Activated B cell treated with CpG ODN at 0.5 μM for 24 hours (primary cell): ENCODE data around the gene CERS6. TPM values are rescaled to one million over a fixed set of nuclear protein-coding genes. Genes with fewer than 3 reads are reported as not detected.
A peak's percentile ranks its signal among the peaks of the same experiment; 100 is the strongest.
"Not testable (repeated sequence)": the region's sequence is repeated elsewhere in the genome, so short reads cannot be mapped to it uniquely, and the experiment has no call there.

Experiments used
- ATAC-seq: fragments of 200-7000 bp; cut with Tn5 transposase; one replicate; pipeline ENCODE4 v1.10.0; 2021; ENCODE audit warnings: low read depth, mild to moderate bottlenecking, moderate library complexity
- CTCF ChIA-PET: fragments of 350-600 bp; sonication (Branson Sonifier 250); formaldehyde crosslinking; loops from one replicate; lab custom pipeline; 2021; ENCODE audit warnings: antibody characterized with exemption; lab: Charles Lee
- POLR2A ChIA-PET: fragments of 350-600 bp; sonication (Branson Sonifier 250); formaldehyde crosslinking; loops from one replicate; lab custom pipeline; 2021; ENCODE audit warnings: antibody characterized with exemption; lab: Charles Lee
- DNase-seq: peaks from one replicate; pipeline ENCODE4 v3.0.0; 2022
- H3K27ac Mint-ChIP-seq: one replicate; pipeline ENCODE4 v1.8.0; 2020; ENCODE audit warnings: mixed read lengths
- H3K27me3 Mint-ChIP-seq: one replicate; pipeline ENCODE4 v1.8.0; 2021; ENCODE audit warnings: mixed read lengths
- H3K36me3 Mint-ChIP-seq: one replicate; pipeline ENCODE4 v1.8.0; 2021; ENCODE audit warnings: low read depth, mixed read lengths
- H3K4me1 Mint-ChIP-seq: one replicate; pipeline ENCODE4 v1.8.0; 2021; ENCODE audit warnings: mixed read lengths
- H3K4me3 Mint-ChIP-seq: one replicate; pipeline ENCODE4 v1.8.0; 2020; ENCODE audit warnings: mild to moderate bottlenecking, mixed read lengths
- H3K9me3 Mint-ChIP-seq: one replicate; pipeline ENCODE4 v1.8.0; 2020; ENCODE audit warnings: mixed read lengths
- intact Hi-C: fragments of 100-400 bp; cut with micrococcal nuclease; formaldehyde crosslinking; loops from one replicate; pipeline ENCODE4 v1.15.1; 2024
- total RNA-seq: library from RNA; stranded (reverse); gene quantifications from 2 replicates; pipeline ENCODE4 v1.2.3, GENCODE V29; 2022
- TF ChIP-seq, protein P1 (sequence below): fragments of 200-600 bp; IDR thresholded peaks from one replicate; pipeline ENCODE4 v1.8.0; 2022; ENCODE audit warnings: antibody characterized with exemption, mild to moderate bottlenecking

Gene CERS6
- total RNA-seq, 1 donor from 2014 or later = 5.3 TPM

DNA sequence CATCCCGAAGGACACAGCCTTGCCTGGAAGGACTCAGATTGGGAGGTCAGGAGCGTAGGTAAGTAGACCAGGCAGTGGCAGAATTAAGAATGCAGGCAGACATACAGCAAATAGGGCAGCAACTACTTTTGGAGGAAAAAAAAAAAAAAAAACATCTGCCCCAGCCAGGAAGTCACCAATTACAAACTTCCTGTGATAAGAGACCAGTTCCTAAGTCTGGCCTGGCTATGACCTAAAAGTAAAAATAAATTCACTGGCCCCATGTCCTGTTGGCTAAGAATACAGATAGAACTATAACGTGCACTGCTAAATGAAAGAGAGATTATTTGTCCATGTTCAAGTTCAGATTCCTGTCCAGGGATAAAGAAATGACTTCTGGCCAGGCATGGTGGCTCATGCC, 301.2 kb downstream of the CERS6 start:
- ChIA-PET POLR2A (no interaction called here), CTCF (interaction anchor here (4.8 kb wide), 1 partner anchor 410 kb away, joined by 43 read pairs; no protein-coding TSS in a partner anchor)
- Mint-ChIP-seq H3K27ac (no peak overlapping the region), H3K27me3 (no peaks in the 10 kb centered on the region), H3K4me3 (no peak overlapping the region), H3K4me1 (peaks cover 3% of the 10 kb centered on the region), H3K36me3 (peaks cover 3% of the 10 kb centered on the region), H3K9me3 (no peaks in the 10 kb centered on the region)
- ATAC-seq = no peak
- TF ChIP-seq, protein P1, sequence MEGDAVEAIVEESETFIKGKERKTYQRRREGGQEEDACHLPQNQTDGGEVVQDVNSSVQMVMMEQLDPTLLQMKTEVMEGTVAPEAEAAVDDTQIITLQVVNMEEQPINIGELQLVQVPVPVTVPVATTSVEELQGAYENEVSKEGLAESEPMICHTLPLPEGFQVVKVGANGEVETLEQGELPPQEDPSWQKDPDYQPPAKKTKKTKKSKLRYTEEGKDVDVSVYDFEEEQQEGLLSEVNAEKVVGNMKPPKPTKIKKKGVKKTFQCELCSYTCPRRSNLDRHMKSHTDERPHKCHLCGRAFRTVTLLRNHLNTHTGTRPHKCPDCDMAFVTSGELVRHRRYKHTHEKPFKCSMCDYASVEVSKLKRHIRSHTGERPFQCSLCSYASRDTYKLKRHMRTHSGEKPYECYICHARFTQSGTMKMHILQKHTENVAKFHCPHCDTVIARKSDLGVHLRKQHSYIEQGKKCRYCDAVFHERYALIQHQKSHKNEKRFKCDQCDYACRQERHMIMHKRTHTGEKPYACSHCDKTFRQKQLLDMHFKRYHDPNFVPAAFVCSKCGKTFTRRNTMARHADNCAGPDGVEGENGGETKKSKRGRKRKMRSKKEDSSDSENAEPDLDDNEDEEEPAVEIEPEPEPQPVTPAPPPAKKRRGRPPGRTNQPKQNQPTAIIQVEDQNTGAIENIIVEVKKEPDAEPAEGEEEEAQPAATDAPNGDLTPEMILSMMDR = no peak
- intact Hi-C loops = loop anchor here (5.0 kb wide), 1 partner anchor 315 kb away; no protein-coding TSS in a partner anchor
- DNase-seq = no peak

DNA sequence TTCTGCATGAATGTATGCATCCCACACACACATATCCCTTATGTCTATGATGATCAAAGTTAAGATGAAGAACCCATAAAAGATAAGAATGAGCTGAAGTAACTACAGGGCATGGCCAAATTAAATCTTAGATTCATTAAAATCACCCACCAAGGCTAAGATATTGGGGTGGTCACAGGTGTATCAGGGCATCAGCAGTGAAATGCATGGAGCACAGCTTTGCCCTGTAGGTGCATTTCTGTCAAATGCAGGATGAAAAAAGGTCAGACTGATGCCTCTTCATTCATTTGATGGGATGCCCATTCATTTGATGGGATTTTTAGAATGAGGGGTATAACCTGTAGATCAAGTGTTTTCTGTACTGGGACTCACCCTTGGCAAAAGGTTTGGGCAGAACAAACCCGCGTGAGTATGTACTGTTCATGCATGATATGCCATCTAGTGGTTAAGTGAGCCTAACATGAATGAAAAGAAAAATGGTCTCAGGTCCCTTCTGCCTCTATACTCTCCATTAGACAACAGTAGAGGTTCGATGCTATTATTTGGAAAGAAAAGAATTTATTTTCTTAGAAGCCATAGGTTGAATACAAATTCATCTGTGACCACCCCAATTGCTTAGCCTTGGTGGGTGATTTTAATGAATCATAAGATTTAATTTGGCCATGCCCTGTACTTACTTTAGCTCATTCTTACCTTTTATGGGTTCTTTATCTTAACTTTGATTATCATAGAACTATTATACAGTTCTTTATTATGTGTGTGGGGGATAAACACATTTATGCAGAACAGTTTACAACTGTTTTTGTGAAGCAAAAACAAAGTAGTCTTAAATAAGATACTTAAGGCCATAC, 303.1 kb downstream of the CERS6 start:
- intact Hi-C loops = loop anchor here (1.0 to 5.0 kb wide), 7 partner anchors 47 to 623 kb away; no protein-coding TSS in a partner anchor
- DNase-seq = no peak
- Mint-ChIP-seq H3K36me3 (no peaks in the 10 kb centered on the region), H3K4me1 (peaks cover 3% of the 10 kb centered on the region), H3K9me3 (no peaks in the 10 kb centered on the region), H3K4me3 (no peak overlapping the region), H3K27ac (no peak overlapping the region), H3K27me3 (no peaks in the 10 kb centered on the region)
- ChIA-PET POLR2A (interaction anchor here (0.6 kb wide), 1 partner anchor 407 kb away, joined by 6 read pairs; no protein-coding TSS in a partner anchor), CTCF (interaction anchor here (1.0 to 4.8 kb wide), 5 partner anchors 72 to 415 kb away, joined by 4 to 43 read pairs (median 5); no protein-coding TSS in a partner anchor)
- TF ChIP-seq, protein P1 = no peak
- peak; percentile 56 for ATAC-seq

DNA sequence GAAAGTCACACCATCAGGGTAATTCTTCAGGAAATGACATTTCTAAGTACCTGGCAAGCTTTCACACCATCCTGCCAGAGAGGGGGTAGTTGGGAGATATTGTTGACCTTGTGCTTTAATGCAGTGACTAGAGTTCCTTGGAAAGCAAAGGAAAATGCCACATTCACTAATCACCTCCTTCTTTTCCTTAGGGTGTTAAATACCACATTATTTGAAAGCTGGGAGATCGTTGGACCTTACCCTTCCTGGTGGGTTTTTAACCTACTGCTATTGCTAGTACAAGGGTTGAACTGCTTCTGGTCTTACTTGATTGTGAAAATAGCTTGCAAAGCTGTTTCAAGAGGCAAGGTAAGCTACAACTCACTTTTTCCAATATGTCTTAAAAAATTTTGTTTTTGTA, 309.3 kb downstream of the CERS6 start:
- DNase-seq = no peak
- Mint-ChIP-seq H3K9me3 (no peaks in the 10 kb centered on the region), H3K4me3 (no peak overlapping the region), H3K27me3 (no peaks in the 10 kb centered on the region), H3K4me1 (no peaks in the 10 kb centered on the region), H3K36me3 (peaks cover 32% of the 10 kb centered on the region), H3K27ac (no peak overlapping the region)
- ATAC-seq = no peak
- POLR2A ChIA-PET = no interaction called here
- intact Hi-C loops = no loop called here
- TF ChIP-seq, protein P1 = no peak
- CTCF ChIA-PET = no interaction called here

DNA sequence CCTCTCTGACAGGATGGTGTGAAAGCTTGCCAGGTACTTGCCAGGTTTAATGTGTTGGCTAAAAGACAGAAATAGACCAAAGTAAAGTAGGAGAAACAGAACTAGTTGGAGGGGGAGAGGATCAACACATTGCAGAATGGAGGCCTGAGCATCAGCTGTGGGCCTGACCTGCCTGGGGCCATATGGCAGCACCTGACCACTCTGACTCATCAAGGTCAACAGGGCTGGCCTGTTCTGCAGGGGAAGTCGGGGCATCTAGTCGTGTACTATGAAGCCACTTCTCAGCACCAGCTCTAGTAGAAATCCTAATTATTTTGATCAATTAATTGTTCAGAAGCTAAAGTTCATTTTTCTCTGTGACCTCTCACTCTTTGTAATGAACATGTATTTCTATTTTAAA, 310.5 kb downstream of the CERS6 start:
- peaks cover 35% of the 10 kb centered on the region for H3K36me3 Mint-ChIP-seq
- ChIA-PET CTCF (no interaction called here), POLR2A (no interaction called here)
- no peak for DNase-seq
- H3K27me3 Mint-ChIP-seq = no peaks in the 10 kb centered on the region
- H3K4me3 Mint-ChIP-seq = no peak overlapping the region
- no peaks in the 10 kb centered on the region for H3K4me1 Mint-ChIP-seq
- TF ChIP-seq, protein P1 = no peak
- no peak for ATAC-seq
- intact Hi-C loops = no loop called here
- no peak overlapping the region for H3K27ac Mint-ChIP-seq
- H3K9me3 Mint-ChIP-seq = no peaks in the 10 kb centered on the region

DNA sequence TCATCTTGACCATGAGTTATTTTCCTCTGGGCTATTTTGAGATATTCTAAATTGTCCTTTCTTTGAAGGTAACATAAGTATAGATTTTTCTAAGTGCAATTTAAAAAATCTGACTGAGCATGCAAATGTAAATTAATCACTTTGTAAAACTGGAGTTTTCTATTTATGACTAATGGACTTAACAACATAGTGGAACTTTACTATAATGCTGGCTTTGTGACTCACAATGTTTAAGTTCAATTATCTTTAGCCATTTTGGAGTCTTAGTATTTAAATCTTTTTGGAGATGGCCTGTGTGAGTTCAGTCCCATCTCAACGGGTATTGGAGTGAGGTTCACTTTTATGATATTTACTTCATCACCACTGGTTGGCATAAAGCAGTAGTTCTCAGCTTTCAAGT, 311.2 kb downstream of the CERS6 start:
- CTCF ChIA-PET = no interaction called here
- H3K9me3 Mint-ChIP-seq = no peaks in the 10 kb centered on the region
- peaks cover 35% of the 10 kb centered on the region for H3K36me3 Mint-ChIP-seq
- POLR2A ChIA-PET = no interaction called here
- H3K27ac Mint-ChIP-seq = no peak overlapping the region
- DNase-seq = no peak
- TF ChIP-seq, protein P1 = no peak
- H3K4me1 Mint-ChIP-seq = no peaks in the 10 kb centered on the region
- H3K4me3 Mint-ChIP-seq = no peak overlapping the region
- no peaks in the 10 kb centered on the region for H3K27me3 Mint-ChIP-seq
- no peak for ATAC-seq
- intact Hi-C loops = no loop called here

DNA sequence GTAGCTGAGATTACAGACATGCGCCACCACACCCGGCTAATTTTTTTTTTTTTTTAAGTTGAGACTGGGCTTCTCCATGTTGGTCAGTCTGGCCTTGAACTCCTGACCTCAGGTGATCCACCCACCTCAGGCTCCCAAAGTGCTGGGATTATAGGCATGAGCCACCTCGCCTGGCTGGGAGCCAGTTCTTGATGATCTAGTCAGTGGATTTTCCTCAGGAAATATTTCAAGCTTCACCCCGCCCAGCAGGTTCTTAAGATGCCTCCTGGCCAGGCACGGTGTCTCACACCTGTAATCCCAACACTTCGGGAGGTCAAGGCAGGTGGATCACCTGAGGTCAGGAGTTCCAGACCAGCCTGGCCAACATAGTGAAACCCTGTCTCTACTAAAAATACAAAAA, 312.3 kb downstream of the CERS6 start:
- POLR2A ChIA-PET, DNase-seq, H3K9me3 Mint-ChIP-seq, H3K27ac Mint-ChIP-seq, ATAC-seq, H3K4me3 Mint-ChIP-seq, H3K4me1 Mint-ChIP-seq, H3K27me3 Mint-ChIP-seq, intact Hi-C loops, CTCF ChIA-PET: not testable (repeated sequence)
- H3K36me3 Mint-ChIP-seq = peaks cover 37% of the 10 kb centered on the region
